Caco-2 (cell line): ENCODE data around the gene HGFAC. TPM values are rescaled to one million over a fixed set of nuclear protein-coding genes. Genes with fewer than 3 reads are reported as not detected.

Experiments
- BruUV-seq: library from RNA; stranded (reverse); fragments of 400-500 nt; replicated peaks from 2 replicates; lab custom pipeline; 2021; lab: Mats Ljungman, UMichigan
- CTCF ChIA-PET: fragments of 300-600 bp; sonication (Branson Sonifier 250); formaldehyde crosslinking; loops from one replicate; lab custom pipeline; 2022; ENCODE audit warnings: antibody characterized with exemption; lab: Charles Lee
- POLR2A ChIA-PET: fragments of 300-600 bp; sonication (Branson Sonifier 250); formaldehyde crosslinking; loops from one replicate; lab custom pipeline; 2022; ENCODE audit warnings: antibody characterized with exemption; lab: Charles Lee
- DNase-seq, 2 experiments: peaks; one replicate each; pipeline versions ENCODE4 v3.0.0 to v3.0.0-alpha.2; 2020 to 2022
- H3K27me3 ChIP-seq: replicated peaks from 2 replicates; pipeline ENCODE4 v1.6.0; 2011; ENCODE audit warnings: low read length; ENCODE audit not compliant: control insufficient read depth, insufficient read depth
- H3K36me3 ChIP-seq: 2 replicates; pipeline ENCODE4 v1.5.1; 2011; ENCODE audit warnings: low read length; ENCODE audit not compliant: control insufficient read depth, insufficient read depth
- H3K4me1 ChIP-seq: fragments of 250-450 bp; sonication (Bioruptor Pico); 2 replicates; pipeline ENCODE4 v1.5.1; 2020; ENCODE audit warnings: mild to moderate bottlenecking
- H3K4me3 ChIP-seq: 2 replicates; pipeline ENCODE4 v1.5.1; 2011; ENCODE audit warnings: low read depth, mild to moderate bottlenecking, control low read depth, low read length
- H3K9me3 ChIP-seq: fragments of 250-450 bp; sonication (Bioruptor Pico); 2 replicates; pipeline ENCODE4 v1.5.1; 2020; ENCODE audit warnings: mild to moderate bottlenecking, moderate library complexity
- H3K27ac Mint-ChIP-seq: one replicate; pipeline ENCODE4 v1.8.0; 2022; ENCODE audit warnings: mixed read lengths; ENCODE audit not compliant: unreplicated experiment
- H3K27me3 Mint-ChIP-seq: one replicate; pipeline ENCODE4 v1.8.0; 2022; ENCODE audit warnings: mixed read lengths; ENCODE audit not compliant: insufficient read depth, unreplicated experiment
- H3K36me3 Mint-ChIP-seq: one replicate; pipeline ENCODE4 v1.8.0; 2022; ENCODE audit warnings: mild to moderate bottlenecking, mixed read lengths; ENCODE audit not compliant: insufficient read depth, unreplicated experiment
- H3K4me1 Mint-ChIP-seq: one replicate; pipeline ENCODE4 v1.8.0; 2022; ENCODE audit warnings: low read depth, mixed read lengths; ENCODE audit not compliant: unreplicated experiment
- H3K4me3 Mint-ChIP-seq: one replicate; pipeline ENCODE4 v1.8.0; 2022; ENCODE audit warnings: mild to moderate bottlenecking, moderate library complexity, mixed read lengths; ENCODE audit not compliant: unreplicated experiment
- H3K9me3 Mint-ChIP-seq: one replicate; pipeline ENCODE4 v1.8.0; 2022; ENCODE audit warnings: mixed read lengths; ENCODE audit not compliant: unreplicated experiment
- CTCF ChIP-seq, 2 experiments: fragments of 200-600 bp in 1 of 2; IDR thresholded peaks; 1 replicate in 1 of 2; 2 replicates in 1 of 2; pipeline versions ENCODE4 v1.5.1 to v1.8.0; 2011 to 2022; ENCODE audit warnings: antibody characterized with exemption in 1 of 2, control low read depth in 1 of 2, inconsistent platforms in 1 of 2, low read depth in 1 of 2, low read length in 1 of 2, mild to moderate bottlenecking in 1 of 2, moderate library complexity in 1 of 2; ENCODE audit not compliant: insufficient read depth in 1 of 2, severe bottlenecking in 1 of 2, unreplicated experiment in 1 of 2
- intact Hi-C: fragments of 100-400 bp; cut with micrococcal nuclease; formaldehyde crosslinking; loops from one replicate; pipeline ENCODE4 v1.10.0; 2022; ENCODE audit not compliant: unreplicated experiment
- total RNA-seq: library from RNA; stranded (reverse); gene quantifications from 2 replicates; pipeline ENCODE4 v1.2.3, GENCODE V29; 2022

Gene HGFAC
- total RNA-seq, 1 experiment from 2014 or later = 0.48 TPM

GRCh38 chr4:3411676-3412075, 30.1 kb upstream of the HGFAC start:
- no peaks in the 10 kb centered on the region for H3K36me3 ChIP-seq
- no peak for TF ChIP-seq CTCF (IDR thresholded peaks at IDR 0.05; ENCODE audit: insufficient read depth in 1 of 2, low read depth in 1 of 2, low read length in 1 of 2, severe bottlenecking in 1 of 2, unreplicated experiment in 1 of 2)
- Mint-ChIP-seq H3K27ac (no peak overlapping the region), H3K4me1 (no peaks in the 10 kb centered on the region), H3K9me3 (no peaks in the 10 kb centered on the region), H3K27me3 (no peaks in the 10 kb centered on the region), H3K36me3 (no peaks in the 10 kb centered on the region), H3K4me3 (no peak overlapping the region)
- CTCF ChIA-PET = no interaction called here
- intact Hi-C loops = no loop called here
- DNase-seq = peak in 1 of 2 experiments; percentile 11
- no peak overlapping the region for H3K4me3 ChIP-seq
- H3K4me1 ChIP-seq = no peaks in the 10 kb centered on the region
- POLR2A ChIA-PET = no interaction called here
- H3K9me3 ChIP-seq = no peaks in the 10 kb centered on the region
- BruUV-seq = no TSS peak
- no peaks in the 10 kb centered on the region for H3K27me3 ChIP-seq

GRCh38 chr4:3412257-3413020, 29.3 kb upstream of the HGFAC start:
- CTCF ChIA-PET = no interaction called here
- H3K27ac Mint-ChIP-seq = no peak overlapping the region

GRCh38 chr4:3413217-3413671, 28.5 kb upstream of the HGFAC start:
- TF ChIP-seq CTCF (IDR thresholded peaks at IDR 0.05; ENCODE audit: insufficient read depth in 1 of 2, low read depth in 1 of 2, low read length in 1 of 2, severe bottlenecking in 1 of 2, unreplicated experiment in 1 of 2) = no peak
- Mint-ChIP-seq H3K27ac (no peak overlapping the region), H3K4me3 (no peak overlapping the region), H3K36me3 (no peaks in the 10 kb centered on the region), H3K4me1 (no peaks in the 10 kb centered on the region), H3K27me3 (no peaks in the 10 kb centered on the region), H3K9me3 (no peaks in the 10 kb centered on the region)
- no TSS peak for BruUV-seq
- Histone ChIP-seq H3K4me3 (no peak overlapping the region), H3K9me3 (no peaks in the 10 kb centered on the region), H3K36me3 (no peaks in the 10 kb centered on the region), H3K4me1 (no peaks in the 10 kb centered on the region), H3K27me3 (no peaks in the 10 kb centered on the region)
- DNase-seq = peak in 1 of 2 experiments; percentile 12
- POLR2A ChIA-PET = no interaction called here
- CTCF ChIA-PET = no interaction called here
- intact Hi-C loops = no loop called here

More at GRCh38 chr4:3412257-3413020, 29.3 kb upstream of the HGFAC start:
- POLR2A ChIA-PET = no interaction called here
- DNase-seq = peak in 1 of 2 experiments; percentile 8
- Mint-ChIP-seq H3K36me3 (no peaks in the 10 kb centered on the region), H3K4me3 (no peak overlapping the region), H3K9me3 (no peaks in the 10 kb centered on the region), H3K27me3 (no peaks in the 10 kb centered on the region), H3K4me1 (no peaks in the 10 kb centered on the region)
- Histone ChIP-seq H3K27me3 (no peaks in the 10 kb centered on the region), H3K4me3 (no peak overlapping the region), H3K9me3 (no peaks in the 10 kb centered on the region), H3K4me1 (no peaks in the 10 kb centered on the region), H3K36me3 (no peaks in the 10 kb centered on the region)
- BruUV-seq = no TSS peak
- no peak for TF ChIP-seq CTCF (IDR thresholded peaks at IDR 0.05; ENCODE audit: insufficient read depth in 1 of 2, low read depth in 1 of 2, low read length in 1 of 2, severe bottlenecking in 1 of 2, unreplicated experiment in 1 of 2)
- intact Hi-C loops = no loop called here
